IMR-90 (cell line): ENCODE data around the gene ALKBH2. TPM values are rescaled to one million over a fixed set of nuclear protein-coding genes. Genes with fewer than 3 reads are reported as not detected.
A peak's percentile ranks its signal among the peaks of the same experiment; 100 is the strongest.

Experiments used
- ATAC-seq: fragments of 200-7000 bp; cut with Tn5 transposase; 2 replicates; pipeline ENCODE4 v1.9.1; 2020; ENCODE audit warnings: low read depth, mild to moderate bottlenecking, moderate library complexity
- BruUV-seq: library from RNA; stranded (reverse); fragments of 400-500 nt; replicated peaks from 2 replicates; lab custom pipeline; 2021; lab: Mats Ljungman, UMichigan
- CTCF ChIA-PET: fragments of 300-600 bp; formaldehyde crosslinking; extraction: SDS; loops from one replicate; lab custom pipeline; 2021; ENCODE audit warnings: antibody characterized with exemption; lab: Yijun Ruan, JAX
- POLR2A ChIA-PET: fragments of 300-600 bp; sonication (Branson Sonifier 250); formaldehyde crosslinking; loops from one replicate; lab custom pipeline; 2022; ENCODE audit warnings: antibody characterized with exemption; ENCODE audit not compliant: unreplicated experiment; lab: Charles Lee
- DNase-seq: peaks from one replicate; pipeline ENCODE4 v3.0.0; 2013
- H2AFZ ChIP-seq: replicated peaks from 2 replicates; pipeline ENCODE3; 2013; ENCODE audit warnings: low read length, mild to moderate bottlenecking; ENCODE audit not compliant: poor library complexity
- H2AK5ac ChIP-seq: 2 replicates; pipeline ENCODE4 v1.6.1; 2013; ENCODE audit warnings: low read depth, low read length, inconsistent platforms
- H2AK9ac ChIP-seq: replicated peaks from 2 replicates; pipeline ENCODE3; 2013; ENCODE audit warnings: mild to moderate bottlenecking, low read depth, low read length, moderate library complexity; ENCODE audit not compliant: poor library complexity
- H2BK120ac ChIP-seq: 2 replicates; pipeline ENCODE4 v1.6.1; 2013; ENCODE audit warnings: low read depth, low read length, inconsistent platforms
- H2BK15ac ChIP-seq: 3 replicates; pipeline ENCODE4 v1.6.1; 2013; ENCODE audit warnings: low read depth, low read length, inconsistent platforms
- H2BK20ac ChIP-seq: 2 replicates; pipeline ENCODE4 v1.6.1; 2013; ENCODE audit warnings: low read depth, mild to moderate bottlenecking, inconsistent platforms, low read length, moderate library complexity
- H2BK5ac ChIP-seq: 2 replicates; pipeline ENCODE4 v1.6.1; 2013; ENCODE audit warnings: mild to moderate bottlenecking, low read depth, low read length, inconsistent platforms; ENCODE audit not compliant: poor library complexity, severe bottlenecking
- H3K14ac ChIP-seq: replicated peaks from 2 replicates; pipeline ENCODE4 v1.6.1; 2013; ENCODE audit warnings: low read depth, low read length, inconsistent platforms
- H3K18ac ChIP-seq: 2 replicates; pipeline ENCODE4 v1.6.1; 2013; ENCODE audit warnings: low read depth, low read length, control low read depth
- H3K23ac ChIP-seq: 2 replicates; pipeline ENCODE4 v1.6.1; 2013; ENCODE audit warnings: low read depth, low read length, inconsistent platforms
- H3K27ac ChIP-seq: 2 replicates; pipeline ENCODE4 v1.5.1; 2013; ENCODE audit warnings: mild to moderate bottlenecking, control low read depth, low read length; ENCODE audit not compliant: insufficient read depth
- H3K27me3 ChIP-seq: 2 replicates; pipeline ENCODE4 v1.6.1; 2013; ENCODE audit warnings: low read length; ENCODE audit not compliant: control insufficient read depth, insufficient read depth
- H3K36me3 ChIP-seq: 2 replicates; pipeline ENCODE4 v1.6.1; 2013; ENCODE audit warnings: low read length, mixed read lengths; ENCODE audit not compliant: control insufficient read depth, insufficient read depth
- H3K4ac ChIP-seq: 2 replicates; pipeline ENCODE4 v1.6.1; 2013; ENCODE audit warnings: low read depth, low read length, inconsistent platforms
- H3K4me1 ChIP-seq: 2 replicates; pipeline ENCODE4 v1.6.1; 2013; ENCODE audit warnings: low read length, mixed read lengths; ENCODE audit not compliant: control insufficient read depth, insufficient read depth
- H3K4me2 ChIP-seq: 2 replicates; pipeline ENCODE4 v1.6.1; 2013; ENCODE audit warnings: low read depth, mild to moderate bottlenecking, control low read depth, low read length, moderate library complexity
- H3K4me3 ChIP-seq: 2 replicates; pipeline ENCODE4 v1.5.1; 2013; ENCODE audit warnings: low read depth, mild to moderate bottlenecking, control low read depth, low read length, moderate library complexity; ENCODE audit not compliant: insufficient read depth
- H3K56ac ChIP-seq: 2 replicates; pipeline ENCODE4 v1.6.1; 2013; ENCODE audit warnings: low read length, inconsistent platforms; ENCODE audit not compliant: insufficient read depth; ENCODE audit errors: extremely low read depth
- H3K79me1 ChIP-seq, 2 experiments: 2 replicates each; pipeline ENCODE4 v1.6.1; 2013; ENCODE audit warnings: low read length in 2 of 2, inconsistent platforms in 1 of 2, low read depth in 1 of 2
- H3K9ac ChIP-seq: 2 replicates; pipeline ENCODE4 v1.6.1; 2013; ENCODE audit warnings: low read depth, low read length, control low read depth
- H3K9me1 ChIP-seq: 2 replicates; pipeline ENCODE4 v1.6.1; 2013; ENCODE audit warnings: low read length, inconsistent platforms; ENCODE audit not compliant: insufficient read depth
- H3K9me3 ChIP-seq: 2 replicates; pipeline ENCODE4 v1.6.1; 2013; ENCODE audit warnings: low read length; ENCODE audit not compliant: control insufficient read depth, insufficient read depth
- H4K20me1 ChIP-seq: 2 replicates; pipeline ENCODE4 v1.6.1; 2013; ENCODE audit warnings: low read length, inconsistent platforms; ENCODE audit not compliant: insufficient read depth
- H4K5ac ChIP-seq: 2 replicates; pipeline ENCODE4 v1.6.1; 2013; ENCODE audit warnings: mild to moderate bottlenecking, low read depth, low read length, control low read depth
- H4K8ac ChIP-seq, 2 experiments: 2 replicates each; pipeline ENCODE4 v1.6.1; 2013; ENCODE audit warnings: low read depth in 2 of 2, low read length in 2 of 2, control low read depth in 1 of 2, inconsistent platforms in 1 of 2
- H4K91ac ChIP-seq: 2 replicates; pipeline ENCODE4 v1.6.1; 2013; ENCODE audit warnings: low read depth, low read length, inconsistent platforms; ENCODE audit not compliant: insufficient read depth
- BHLHE40 ChIP-seq: fragments of 150-350 bp; IDR thresholded peaks from 2 replicates; pipeline ENCODE4 v1.6.1; 2016; ENCODE audit warnings: mild to moderate bottlenecking, low read depth, low read length
- NFE2L2 ChIP-seq: fragments of 150-350 bp; IDR thresholded peaks from 2 replicates; pipeline ENCODE4 v1.6.1; 2016; ENCODE audit warnings: low read depth, mild to moderate bottlenecking, low read length
- RCOR1 ChIP-seq: IDR thresholded peaks from 2 replicates; pipeline ENCODE4 v1.6.1; 2012; ENCODE audit warnings: mild to moderate bottlenecking, low read length, improper control_type of control experiment; ENCODE audit not compliant: insufficient replicate concordance
- WGBS, 2 experiments: methylation state at CpG; one replicate each; pipeline versions ENCODE4 v1.1.5 to v1.1.7; 2013; ENCODE audit warnings: missing lambda C conversion rate in 2 of 2; ENCODE audit not compliant: insufficient read length in 1 of 2; ENCODE audit errors: extremely low coverage in 2 of 2; 5-methylcytosine and 5-hydroxymethylcytosine counted together
- dilution Hi-C: fragments of 300-500 bp; cut with HindIII; formaldehyde crosslinking; loops from one replicate; pipeline ENCODE4 v1.14.3; 2018; ENCODE audit warnings: low sequenced_read_pairs; ENCODE audit not compliant: unreplicated experiment
- in situ Hi-C: fragments of 300-500 bp; cut with MboI; formaldehyde crosslinking; loops from 3 replicates; pipeline ENCODE4 v1.14.3; 2019; ENCODE audit warnings: low sequenced_read_pairs, inconsistent platforms, mixed read lengths
- intact Hi-C: fragments of 100-400 bp; cut with micrococcal nuclease; formaldehyde crosslinking; loops from 2 replicates; pipeline ENCODE4 v1.10.0; 2022
- polyA plus RNA-seq, 3 experiments: library from polyadenylated mRNA; depleted of rRNA; stranded (reverse); fragments of >200 nt; gene quantifications; 2 replicates each; pipeline ENCODE4 v1.2.3, GENCODE V29; 2012; ENCODE audit warnings: low replicate concordance in 1 of 3
- total RNA-seq: library from RNA; depleted of rRNA; stranded (reverse); fragments of >200 nt; gene quantifications from 2 replicates; pipeline ENCODE4 v1.2.3, GENCODE V29; 2012
- TF ChIP-seq, protein P1 (sequence below): fragments of 150-350 bp; IDR thresholded peaks from 2 replicates; pipeline ENCODE4 v1.6.1; 2016; ENCODE audit warnings: low read depth, mild to moderate bottlenecking, low read length, moderate library complexity, borderline replicate concordance

The ALKBH2 gene
- total and polyA plus RNA-seq, 2 of the 4 experiments (the other 2 are of a cell fraction) = 14.9 to 17.8 TPM

DNA sequence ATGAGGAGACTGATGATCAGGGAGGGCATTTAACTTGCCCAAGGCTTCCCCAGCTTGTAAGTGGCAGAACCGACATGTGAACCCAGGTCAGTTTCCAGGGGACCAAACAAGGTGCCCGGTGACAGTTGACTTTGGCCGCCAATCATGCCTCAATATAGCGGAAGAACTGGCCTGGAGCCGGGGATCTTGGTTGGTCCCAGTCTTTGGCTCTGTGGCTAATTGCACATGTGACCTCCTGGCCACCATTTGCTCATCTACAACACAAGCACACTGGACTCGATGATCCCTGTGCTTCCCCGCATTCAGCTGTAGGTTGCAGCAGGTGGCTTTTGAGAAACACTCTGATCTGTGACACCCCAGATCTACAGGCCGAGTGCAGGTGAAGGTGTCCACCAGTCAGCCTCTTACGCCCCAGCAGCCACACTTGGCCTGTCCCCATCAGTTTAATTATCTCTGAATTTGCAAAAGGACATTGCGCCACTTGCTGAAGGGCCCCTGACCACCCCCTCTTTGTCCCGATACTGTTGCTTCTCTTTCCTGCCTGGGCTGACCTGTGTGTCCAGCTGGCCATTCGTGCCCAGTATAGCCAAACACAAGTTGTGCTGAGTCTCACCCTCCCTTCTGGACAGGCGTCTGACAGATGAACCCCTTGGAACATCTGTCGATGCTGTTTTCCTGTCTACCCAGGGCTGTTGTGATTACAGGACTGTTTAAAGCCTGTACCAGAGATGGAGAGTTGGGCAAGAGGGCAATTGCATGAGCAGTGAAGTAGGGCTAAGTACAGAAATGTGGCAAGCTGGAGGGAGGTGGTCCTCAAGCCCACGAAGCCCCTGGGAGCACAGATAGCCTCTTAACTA, 37.3 kb upstream of the ALKBH2 start:
- no peak overlapping the region for H2AK5ac ChIP-seq
- H2BK20ac ChIP-seq = no peak overlapping the region
- intact Hi-C loops = no loop called here
- TF ChIP-seq, protein P1, sequence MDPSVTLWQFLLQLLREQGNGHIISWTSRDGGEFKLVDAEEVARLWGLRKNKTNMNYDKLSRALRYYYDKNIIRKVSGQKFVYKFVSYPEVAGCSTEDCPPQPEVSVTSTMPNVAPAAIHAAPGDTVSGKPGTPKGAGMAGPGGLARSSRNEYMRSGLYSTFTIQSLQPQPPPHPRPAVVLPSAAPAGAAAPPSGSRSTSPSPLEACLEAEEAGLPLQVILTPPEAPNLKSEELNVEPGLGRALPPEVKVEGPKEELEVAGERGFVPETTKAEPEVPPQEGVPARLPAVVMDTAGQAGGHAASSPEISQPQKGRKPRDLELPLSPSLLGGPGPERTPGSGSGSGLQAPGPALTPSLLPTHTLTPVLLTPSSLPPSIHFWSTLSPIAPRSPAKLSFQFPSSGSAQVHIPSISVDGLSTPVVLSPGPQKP = no peak
- TF ChIP-seq RCOR1 (no peak), BHLHE40 (no peak), NFE2L2 (no peak)
- H3K79me1 ChIP-seq = no peaks in the 10 kb centered on the region
- peaks cover 4% of the 10 kb centered on the region; the same call in 1 of the 2 replicates for H3K4me1 ChIP-seq
- no peak overlapping the region for H4K5ac ChIP-seq
- ChIA-PET CTCF (no interaction called here), POLR2A (no interaction called here)
- H3K9me3 ChIP-seq = no peaks in the 10 kb centered on the region
- H2AK9ac ChIP-seq = no peak overlapping the region
- BruUV-seq = no TSS peak
- H3K36me3 ChIP-seq = no peaks in the 10 kb centered on the region
- no peak overlapping the region for H4K91ac ChIP-seq
- no peak overlapping the region for H3K4me3 ChIP-seq
- ATAC-seq (peak; percentile 18), DNase-seq (no peak)
- H3K56ac ChIP-seq = no peak overlapping the region
- H3K23ac ChIP-seq = no peak overlapping the region
- no peak overlapping the region for H2BK5ac ChIP-seq
- dilution Hi-C loops = no loop called here
- H2AFZ ChIP-seq = no peak overlapping the region
- H3K4me2 ChIP-seq = no peak overlapping the region
- no peak overlapping the region for H2BK120ac ChIP-seq
- no peak overlapping the region for H4K8ac ChIP-seq
- no peak overlapping the region for H3K18ac ChIP-seq
- peaks cover 10% of the 10 kb centered on the region for H3K27me3 ChIP-seq
- no peaks in the 10 kb centered on the region for H4K20me1 ChIP-seq
- H2BK15ac ChIP-seq = no peak overlapping the region
- no peak overlapping the region for H3K27ac ChIP-seq
- H3K9ac ChIP-seq = no peak overlapping the region
- H3K4ac ChIP-seq = no peak overlapping the region
- in situ Hi-C loops = no loop called here
- H3K14ac ChIP-seq = no peak overlapping the region
- H3K9me1 ChIP-seq = no peaks in the 10 kb centered on the region
- 76% methylated on average over 7 of the region's 15 CpGs; no CpG with 5 or more reads in 1 of the 2 experiments for WGBS, 2 experiments
